K562 (cell line): ENCODE data around the gene HSPB7. TPM values are rescaled to one million over a fixed set of nuclear protein-coding genes. Genes with fewer than 3 reads are reported as not detected.

Experiments
- ATF7 ChIP-seq: fragments of 450-650 bp; IDR thresholded peaks from 2 replicates; pipeline ENCODE4 v1.7.1; 2014; ENCODE audit warnings: mild to moderate bottlenecking, moderate library complexity
- CXXC5 ChIP-seq: fragments of 250-450 bp; sonication (Bioruptor Pico); IDR thresholded peaks from 2 replicates; pipeline ENCODE4 v1.8.0; 2022; ENCODE audit warnings: inconsistent platforms, mild to moderate bottlenecking, moderate library complexity
- DPF2 ChIP-seq: fragments of 450-650 bp; IDR thresholded peaks from 2 replicates; pipeline ENCODE4 v1.6.1; 2016
- EP300 ChIP-seq: IDR thresholded peaks from 2 replicates; pipeline ENCODE4 v1.6.1; 2012; ENCODE audit warnings: low read length, improper control_type of control experiment
- EWSR1 ChIP-seq: fragments of 450-650 bp; IDR thresholded peaks from 2 replicates; pipeline ENCODE4 v1.6.1; 2018; ENCODE audit warnings: borderline replicate concordance, mild to moderate bottlenecking, low read depth, moderate library complexity; ENCODE audit not compliant: partially characterized antibody
- GTF2B ChIP-seq: IDR thresholded peaks from 2 replicates; pipeline ENCODE4 v1.6.1; 2011; ENCODE audit not compliant: insufficient read length; ENCODE audit errors: extremely low read depth
- MTA3 ChIP-seq: fragments of 450-650 bp; formaldehyde crosslinking; IDR thresholded peaks from 2 replicates; pipeline ENCODE4 v1.6.1; 2017; ENCODE audit warnings: mild to moderate bottlenecking, borderline replicate concordance
- NR1H2 ChIP-seq: sonication (generic); formaldehyde crosslinking; IDR thresholded peaks from 2 replicates; pipeline ENCODE4 v1.4.0; 2020; ENCODE audit warnings: mild to moderate bottlenecking, missing genetic modification reagents
- NR3C1 ChIP-seq: sonication (generic); formaldehyde crosslinking; IDR thresholded peaks from 2 replicates; pipeline ENCODE4 v1.8.1; 2022; ENCODE audit warnings: missing genetic modification reagents
- RAD51 ChIP-seq: fragments of 450-650 bp; IDR thresholded peaks from 2 replicates; pipeline ENCODE4 v1.7.1; 2016; ENCODE audit warnings: low read depth, mild to moderate bottlenecking, borderline replicate concordance
- SFPQ ChIP-seq: fragments of 200-400 bp; formaldehyde crosslinking; IDR thresholded peaks from 2 replicates; pipeline ENCODE4 v1.6.1; 2017; ENCODE audit warnings: mild to moderate bottlenecking, low read depth, low read length, moderate library complexity
- TCF15 ChIP-seq: fragments of 250-450 bp; sonication (Bioruptor Pico); IDR thresholded peaks from 2 replicates; pipeline ENCODE4 v1.8.0; 2022; ENCODE audit warnings: moderate library complexity, mild to moderate bottlenecking, inconsistent platforms
- TRIM28 ChIP-seq: fragments of 450-650 bp; IDR thresholded peaks from 2 replicates; pipeline ENCODE4 v1.6.1; 2017
- UBTF ChIP-seq, 2 experiments: IDR thresholded peaks; 2 replicates each; pipeline ENCODE4 v1.6.1; 2012; ENCODE audit warnings: improper control_type of control experiment in 2 of 2, low read depth in 2 of 2, low read length in 2 of 2, borderline replicate concordance in 1 of 2
- ZNF124 ChIP-seq: sonication (generic); formaldehyde crosslinking; IDR thresholded peaks from 2 replicates; pipeline ENCODE4 v1.8.1; 2022; ENCODE audit warnings: missing genetic modification reagents
- ZNF174 ChIP-seq: fragments of 250-450 bp; sonication (Bioruptor Pico); IDR thresholded peaks from 2 replicates; pipeline ENCODE4 v1.4.0; 2020; ENCODE audit warnings: mild to moderate bottlenecking
- ZNF431 ChIP-seq: sonication (generic); formaldehyde crosslinking; IDR thresholded peaks from 2 replicates; pipeline ENCODE4 v1.8.0; 2022; ENCODE audit warnings: mild to moderate bottlenecking, missing genetic modification reagents
- ZNF592 ChIP-seq: fragments of 450-650 bp; IDR thresholded peaks from 2 replicates; pipeline ENCODE4 v1.6.1; 2017; ENCODE audit warnings: antibody characterized with exemption, mild to moderate bottlenecking
- ZNF707 ChIP-seq: fragments of 250-450 bp; sonication (Bioruptor Pico); conservative IDR thresholded peaks from 2 replicates; pipeline ENCODE4 v1.8.0; 2022; ENCODE audit warnings: inconsistent platforms, mild to moderate bottlenecking, moderate library complexity
- polyA plus RNA-seq, 8 experiments: library from polyadenylated mRNA; depleted of rRNA in 4 of 8; stranded (reverse) in 5 of 8; unstranded in 3 of 8; fragments of >200 nt; fragmentation: Nextera tagmentation in 2 of 8; fragmentation: Illumina TruSeq in 1 of 8; extraction: Ambion mirVana in 2 of 8; extraction: Trizol in 1 of 8; gene quantifications; 2 replicates each; pipeline versions ENCODE4 v1.2.1 to v1.2.3, GENCODE V29; 2011 to 2014; ENCODE audit warnings: inconsistent platforms in 1 of 8, missing spikeins in 1 of 8
- total RNA-seq, 7 experiments: library from RNA; depleted of rRNA in 6 of 7; stranded (reverse); fragments of >200 nt in 6 of 7; fragmentation: Illumina TruSeq in 2 of 7; extraction: Trizol in 2 of 7; gene quantifications; 2 replicates each; pipeline versions ENCODE4 v1.2.1 to v1.2.3, GENCODE V29; 2011 to 2021; ENCODE audit warnings: low replicate concordance in 1 of 7

Gene HSPB7
- total and polyA plus RNA-seq, 9 of the 15 experiments (the other 6 are each of a cell fraction or from before 2014, with no cell fraction given) = 0.05 to 0.19 (median 0.07) TPM; not detected in 6

DNA sequence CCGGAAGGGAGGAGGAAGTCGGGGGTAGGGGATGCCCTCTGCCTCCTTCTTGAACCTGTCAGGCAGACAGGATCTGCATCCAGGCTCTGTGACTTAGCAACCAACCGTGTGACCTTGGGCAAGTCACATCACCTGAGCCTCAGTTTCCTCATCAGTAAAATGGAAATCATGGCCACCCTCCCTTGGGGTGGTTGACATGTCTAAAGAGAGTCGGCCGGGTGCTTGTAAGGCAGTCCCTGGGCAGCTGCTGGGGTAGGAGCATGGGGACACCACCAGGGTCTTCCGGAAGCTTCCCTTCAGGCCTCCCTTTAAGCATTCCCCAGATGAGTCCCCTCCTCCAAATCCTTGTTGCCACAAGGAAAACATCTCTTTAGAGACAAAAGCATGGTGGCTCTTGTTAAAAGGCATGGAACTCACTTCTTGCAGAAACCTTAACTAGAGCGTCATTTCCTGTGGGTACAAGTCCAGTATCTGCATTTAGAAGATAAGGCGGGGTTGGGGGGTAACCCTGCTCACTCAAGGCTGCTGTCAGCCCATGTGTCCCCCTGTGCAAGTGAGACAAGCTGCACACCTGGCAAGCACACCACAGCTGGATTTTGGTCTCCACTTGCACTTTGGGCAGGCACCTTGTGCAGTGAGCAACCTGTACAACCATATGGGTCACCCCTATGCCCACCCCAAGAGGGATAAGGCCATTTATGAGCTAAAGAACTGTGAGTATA, 36.1 kb upstream of the HSPB7 start (continued):
- TF ChIP-seq SFPQ (no peak), DPF2 (peak; percentile 88), UBTF (IDR thresholded peaks at IDR 0.05; ENCODE audit: borderline replicate concordance in 1 of 2, low read depth in 2 of 2, low read length in 2 of 2) (no peak), NR1H2 (no peak), ATF7 (no peak), TCF15 (CRISPR knock-in tag) (no peak), EWSR1 (no peak), ZNF707 (CRISPR knock-in tag) (no peak), ZNF124 (CRISPR knock-in tag) (no peak), GTF2B (no peak), ZNF431 (CRISPR knock-in tag) (no peak), ZNF592 (peak; percentile 93), NR3C1 (CRISPR knock-in tag) (no peak), MTA3 (no peak), EP300 (peak; percentile 88), CXXC5 (CRISPR knock-in tag) (peak; percentile 41; the same call in 1 of the 2 replicates), RAD51 (no peak), ZNF174 (CRISPR knock-in tag) (no peak), TRIM28 (no peak)
